HG03108 (cell line): Measurements from ENCODE around the gene MRPL12.

Source experiments
- ATAC-seq: cut with Tn5 transposase; IDR thresholded peaks from one replicate; pipeline ENCODE4 v1.9.1; 2021; ENCODE audit warnings: moderate library complexity; ENCODE audit not compliant: unreplicated experiment

The MRPL12 gene

DNA sequence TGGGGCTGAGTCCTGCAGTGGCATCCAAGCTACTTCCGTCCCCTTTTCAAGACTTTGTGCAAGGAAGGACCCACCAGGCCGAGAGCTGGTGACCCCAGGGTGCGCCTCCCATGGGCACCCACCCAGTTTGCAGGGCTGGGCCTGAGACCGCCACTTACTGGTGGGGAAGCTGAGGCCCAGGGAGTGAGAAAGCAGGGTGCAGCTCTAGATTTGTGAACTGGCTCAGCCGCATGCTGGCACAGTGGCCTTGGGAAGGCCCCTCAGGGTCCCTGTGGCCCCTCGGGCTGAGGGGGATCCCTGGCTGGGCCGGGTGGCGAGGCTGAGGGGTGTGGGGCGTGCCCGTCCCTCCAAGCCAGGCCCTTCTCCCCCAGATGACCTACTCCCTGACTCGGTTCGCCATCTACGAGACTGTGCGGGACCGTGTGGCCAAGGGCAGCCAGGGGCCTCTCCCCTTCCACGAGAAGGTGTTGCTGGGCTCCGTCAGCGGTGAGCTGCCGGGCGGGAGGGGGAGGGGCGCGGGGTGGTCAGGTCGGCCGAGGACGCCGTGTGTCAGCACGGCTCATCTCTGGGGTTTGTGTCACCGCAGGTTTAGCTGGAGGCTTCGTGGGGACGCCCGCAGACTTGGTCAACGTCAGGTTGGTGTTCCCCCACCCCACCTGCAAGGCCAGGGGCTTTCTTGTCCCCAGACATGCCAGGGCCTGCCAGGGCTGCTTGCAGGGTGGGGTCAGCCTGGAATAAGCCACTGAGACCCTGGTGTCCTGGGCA, 12.1 kb downstream of the MRPL12 start:
- no peak for ATAC-seq

GRCh38 chr17:81715872-81716673, 12.9 kb downstream of the MRPL12 start:
- no peak for ATAC-seq

DNA sequence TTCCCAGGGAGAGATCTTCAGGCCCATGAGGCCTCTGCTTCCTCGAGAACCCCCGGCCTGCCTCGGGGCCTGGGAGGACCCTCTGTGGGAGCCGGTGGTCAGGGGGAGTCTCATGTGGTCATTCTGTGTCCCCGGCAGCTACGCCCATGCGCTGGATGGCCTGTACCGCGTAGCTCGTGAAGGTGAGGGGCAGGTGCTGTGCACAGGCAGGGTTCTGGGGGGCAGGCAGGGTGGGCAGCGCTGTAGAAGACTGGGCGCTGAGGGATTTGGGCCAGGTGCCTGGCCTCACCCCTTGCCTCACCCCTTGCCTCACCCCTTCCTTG, 13.5 kb downstream of the MRPL12 start:
- no peak for ATAC-seq

- ATAC-seq, result no peak
These were observed 14.0 kb downstream of the MRPL12 start for GRCh38 chr17:81717049-81717765.

GRCh38 chr17:81717766-81718089, 14.6 kb downstream of the MRPL12 start:
- ATAC-seq, result no peak

DNA sequence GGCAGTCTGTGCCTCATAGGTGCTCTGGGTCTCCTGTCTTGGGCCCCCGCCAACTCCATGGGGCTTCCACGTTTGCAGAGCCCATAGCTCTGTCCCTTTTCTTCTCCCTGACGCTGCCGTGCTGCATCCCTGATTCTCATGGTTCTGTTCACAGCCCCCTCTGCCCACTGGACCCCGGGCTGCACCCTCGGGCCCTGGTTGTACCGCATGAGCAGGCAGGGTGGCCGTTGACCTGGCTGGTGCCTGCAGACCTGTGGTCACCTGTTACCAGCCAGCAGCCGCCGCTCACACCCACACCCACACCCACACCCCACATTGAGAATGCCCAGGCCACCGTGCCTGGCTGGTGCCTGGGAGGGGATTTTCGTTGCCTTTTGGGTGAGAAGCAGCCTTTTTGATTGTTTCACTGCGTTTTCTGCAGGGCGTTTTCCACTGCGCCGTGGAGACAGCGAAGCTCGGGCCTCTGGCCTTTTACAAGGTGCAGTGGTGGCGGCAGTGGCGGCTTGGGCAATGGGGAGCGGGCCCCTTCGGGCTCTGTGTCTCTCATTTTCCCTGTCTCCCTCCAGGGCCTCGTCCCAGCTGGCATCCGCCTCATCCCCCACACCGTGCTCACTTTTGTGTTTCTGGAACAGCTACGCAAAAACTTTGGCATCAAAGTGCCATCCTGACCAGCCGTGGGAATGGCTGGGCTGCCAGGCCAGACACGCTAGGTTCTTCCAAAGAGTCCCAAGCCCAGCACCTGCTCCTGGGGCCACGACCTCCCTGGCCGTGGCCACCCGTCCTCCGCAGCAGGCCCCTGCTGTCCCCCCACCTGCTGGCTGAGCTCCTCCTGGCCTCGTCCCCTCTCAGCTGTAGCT, 16.5 kb downstream of the MRPL12 start:
- no peak for ATAC-seq

DNA sequence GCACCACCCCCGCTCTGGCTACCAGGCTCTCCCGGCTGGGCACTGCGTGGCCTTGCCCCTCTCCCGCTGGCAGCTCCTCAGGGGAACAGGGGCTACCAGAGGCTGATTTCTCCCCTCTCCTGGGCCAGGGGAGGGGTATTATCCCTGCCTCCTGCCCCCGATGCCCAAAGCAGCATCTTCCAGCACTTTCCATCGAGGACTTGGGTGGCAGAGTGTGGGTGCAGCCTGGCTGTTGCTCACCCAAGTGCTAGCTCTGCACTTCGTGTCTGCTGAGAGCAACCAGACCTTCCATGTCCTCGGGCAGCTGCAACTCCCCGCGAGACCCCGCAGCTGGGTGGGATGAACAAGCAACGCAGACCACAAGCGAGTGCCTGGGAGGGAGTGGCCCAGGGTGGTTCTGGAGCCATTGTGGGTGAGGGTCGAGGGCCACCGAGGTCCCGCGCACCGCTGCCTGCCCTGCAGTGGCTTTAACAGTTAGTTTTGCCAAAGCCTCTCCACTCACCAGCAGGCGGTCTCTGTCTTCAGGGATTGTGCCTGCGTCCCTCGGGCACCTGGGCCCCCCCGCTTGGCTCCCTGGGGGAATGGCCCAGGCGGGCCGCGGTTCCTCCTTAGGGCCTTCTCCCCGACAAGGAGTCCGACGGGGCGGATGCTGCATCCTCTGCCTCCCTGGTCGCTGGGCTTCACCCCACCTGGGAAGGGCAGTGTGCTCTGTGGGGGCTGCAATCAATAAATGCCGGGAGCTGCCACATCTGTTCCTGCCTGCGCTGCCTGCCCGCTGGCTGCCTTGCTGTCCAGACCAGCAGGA, 17.3 kb downstream of the MRPL12 start:
- ATAC-seq, result no peak

- ATAC-seq, result no peak
These were observed 19.3 kb downstream of the MRPL12 start for GRCh38 chr17:81722184-81723120.

- ATAC-seq, result no peak
These were observed 20.6 kb downstream of the MRPL12 start for GRCh38 chr17:81723651-81724209.

DNA sequence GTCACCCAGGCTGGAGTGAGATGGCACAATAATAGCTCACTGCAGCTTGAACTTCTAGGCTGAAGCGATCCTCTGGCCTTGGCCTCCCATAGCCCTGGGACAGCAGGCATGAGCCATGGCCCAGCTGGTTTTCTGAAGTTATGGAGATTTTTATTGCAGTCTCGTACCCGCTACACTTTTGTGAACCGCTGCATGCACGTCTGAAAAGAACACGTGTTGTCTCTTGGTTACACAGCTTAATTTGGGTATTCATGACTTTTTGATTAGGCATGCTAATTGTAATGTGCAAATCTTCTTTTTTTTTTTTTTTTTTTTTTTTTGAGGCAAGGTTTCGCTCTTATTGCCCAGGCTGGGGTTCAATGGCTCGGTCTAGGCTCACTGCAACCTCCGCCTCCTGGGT, 22.3 kb downstream of the MRPL12 start:
- ATAC-seq, result no peak

GRCh38 chr17:81726004-81726403, 22.8 kb downstream of the MRPL12 start:
- no peak for ATAC-seq

DNA sequence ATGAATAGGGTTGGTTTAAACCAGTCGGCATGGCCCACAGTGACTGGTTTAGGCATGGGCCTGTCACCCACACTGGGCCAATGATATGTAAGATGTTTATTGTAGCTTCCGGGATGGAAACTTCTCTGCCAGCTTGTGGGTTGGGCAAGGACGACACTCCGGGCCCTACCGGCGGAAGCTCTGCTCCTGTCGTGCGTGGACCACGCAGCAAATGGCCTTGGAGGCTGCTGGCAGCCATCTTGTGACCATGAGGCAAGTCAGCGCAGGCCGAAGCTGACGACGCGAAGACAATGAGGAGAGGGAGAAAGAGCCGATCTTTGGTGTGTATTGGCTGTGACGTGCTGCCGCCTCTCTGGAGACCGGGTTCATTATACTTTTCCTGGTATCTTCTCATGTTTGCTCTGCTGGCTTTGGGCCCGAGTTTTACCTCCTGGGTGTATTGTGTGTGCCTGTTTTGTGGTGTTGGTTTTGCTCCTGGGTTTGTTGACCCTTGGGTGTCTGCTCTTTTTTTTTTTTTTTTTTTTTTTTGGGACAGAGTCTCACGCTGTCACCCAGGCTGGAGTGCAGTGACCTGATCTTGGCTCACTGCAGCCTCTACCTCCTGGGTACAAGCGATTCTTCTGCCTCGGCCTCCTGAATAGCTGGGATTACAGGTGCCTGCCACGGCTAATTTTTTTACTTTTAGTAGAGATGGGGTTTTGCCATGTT, 24.3 kb downstream of the MRPL12 start:
- ATAC-seq, result no peak

DNA sequence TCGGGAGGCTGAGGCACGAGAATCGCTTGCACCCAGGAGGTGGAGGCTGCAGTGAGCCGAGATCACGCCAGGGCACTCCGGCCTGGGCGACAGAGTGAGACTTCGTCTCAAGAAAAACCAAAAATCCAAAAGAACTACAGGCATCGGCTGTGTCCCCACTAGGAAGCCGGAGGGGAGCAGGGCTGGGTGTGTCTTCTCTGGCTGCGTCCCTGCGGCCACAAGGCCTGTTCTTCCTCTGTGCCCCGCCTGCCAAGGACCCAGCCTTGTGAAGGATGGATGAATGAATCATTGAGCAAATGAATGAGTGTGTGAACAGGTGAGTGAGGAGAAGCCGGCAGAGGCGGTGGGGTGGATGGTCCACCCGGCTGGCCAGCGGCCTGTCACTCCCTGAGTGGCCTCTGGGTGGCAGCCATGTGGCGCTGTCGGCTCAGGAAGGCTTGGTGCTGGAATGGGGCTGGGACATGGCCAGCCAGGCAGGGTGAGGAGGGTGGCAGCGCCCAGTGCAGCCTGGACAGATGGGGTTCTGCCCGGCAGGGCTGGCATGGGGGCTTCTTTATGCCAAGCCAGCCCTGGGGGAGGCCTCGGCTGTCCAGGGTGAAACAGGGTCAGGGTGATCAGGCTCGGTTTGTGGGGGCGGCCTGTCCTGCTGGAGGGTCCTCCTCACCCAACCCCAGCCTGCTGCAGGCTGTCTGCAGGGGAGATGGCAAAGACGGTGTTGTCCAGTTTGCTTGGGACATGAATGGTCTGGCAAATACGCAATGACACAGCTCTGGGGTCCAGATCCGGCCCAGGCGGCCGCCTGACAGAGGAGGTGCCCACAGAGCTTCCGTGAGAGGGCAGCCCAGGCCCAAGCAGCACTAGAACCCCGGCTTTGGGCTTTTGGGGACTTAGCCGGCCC, 30.6 kb downstream of the MRPL12 start:
- peak; percentile 64 for ATAC-seq

GRCh38 chr17:81734405-81735263, 31.5 kb downstream of the MRPL12 start:
- ATAC-seq, result no peak

DNA sequence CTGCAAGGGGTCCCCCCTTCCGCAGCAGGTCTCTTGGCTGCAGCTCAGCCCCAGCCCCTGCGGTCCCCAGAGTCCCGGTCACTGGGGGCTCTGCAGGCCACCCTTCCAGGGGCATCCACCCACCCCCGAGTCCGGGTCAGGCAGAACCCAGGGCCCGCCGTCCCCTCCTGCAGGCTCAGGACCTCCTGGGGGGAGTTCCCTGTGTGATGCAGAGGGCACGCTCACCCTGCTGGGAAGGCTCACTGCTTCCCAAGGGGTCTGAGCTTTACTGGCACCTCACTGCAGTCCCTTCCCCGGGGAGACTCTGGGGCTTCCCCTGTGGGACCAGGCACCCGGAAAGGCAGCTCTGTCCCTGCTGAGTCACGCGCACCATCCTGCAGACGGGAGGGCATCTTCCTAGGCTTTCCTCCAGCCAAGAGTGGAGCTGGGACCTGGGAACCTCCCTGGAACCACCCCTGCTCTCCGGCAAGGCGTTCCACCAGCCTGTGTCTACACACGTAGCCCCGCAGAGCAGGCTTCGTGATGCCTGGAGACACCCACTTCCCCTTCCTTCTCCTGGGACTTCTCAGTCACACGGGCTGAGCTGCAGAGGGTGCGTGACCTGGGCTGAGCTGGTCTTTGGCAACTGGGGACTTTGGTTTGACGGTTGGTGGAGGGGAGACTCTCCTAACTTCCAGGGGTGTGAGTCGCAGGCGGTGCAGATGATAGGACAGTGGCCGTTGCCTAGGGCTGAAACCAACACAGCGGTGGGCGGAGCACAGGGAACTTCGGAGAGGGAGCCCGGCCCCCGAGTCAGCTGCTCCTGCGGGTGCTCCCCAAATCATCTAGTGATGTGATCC, 32.3 kb downstream of the MRPL12 start:
- peak; percentile 44 for ATAC-seq
